Measurements from ENCODE around the gene NATD1. TPM values are rescaled to one million over a fixed set of nuclear protein-coding genes. Genes with fewer than 3 reads are reported as not detected.

NATD1 gene
- total RNA-seq, 2 donors from 2014 or later, result 15.4 to 17.0 TPM

GRCh38 chr17:21298983-21299519, 45.8 kb upstream of the NATD1 start:
- Histone ChIP-seq H3K4me1 (peaks cover 0 to 37% of the 10 kb centered on the region in 2 donors), H3K9me3 (no peaks in the 10 kb centered on the region), H3K36me3 (peaks cover 56% of the 10 kb centered on the region), H3K27ac (no peak overlapping the region), H3K27me3 (no peaks in the 10 kb centered on the region), H3K4me3 (no peak overlapping the region)
- TF ChIP-seq, protein P1, sequence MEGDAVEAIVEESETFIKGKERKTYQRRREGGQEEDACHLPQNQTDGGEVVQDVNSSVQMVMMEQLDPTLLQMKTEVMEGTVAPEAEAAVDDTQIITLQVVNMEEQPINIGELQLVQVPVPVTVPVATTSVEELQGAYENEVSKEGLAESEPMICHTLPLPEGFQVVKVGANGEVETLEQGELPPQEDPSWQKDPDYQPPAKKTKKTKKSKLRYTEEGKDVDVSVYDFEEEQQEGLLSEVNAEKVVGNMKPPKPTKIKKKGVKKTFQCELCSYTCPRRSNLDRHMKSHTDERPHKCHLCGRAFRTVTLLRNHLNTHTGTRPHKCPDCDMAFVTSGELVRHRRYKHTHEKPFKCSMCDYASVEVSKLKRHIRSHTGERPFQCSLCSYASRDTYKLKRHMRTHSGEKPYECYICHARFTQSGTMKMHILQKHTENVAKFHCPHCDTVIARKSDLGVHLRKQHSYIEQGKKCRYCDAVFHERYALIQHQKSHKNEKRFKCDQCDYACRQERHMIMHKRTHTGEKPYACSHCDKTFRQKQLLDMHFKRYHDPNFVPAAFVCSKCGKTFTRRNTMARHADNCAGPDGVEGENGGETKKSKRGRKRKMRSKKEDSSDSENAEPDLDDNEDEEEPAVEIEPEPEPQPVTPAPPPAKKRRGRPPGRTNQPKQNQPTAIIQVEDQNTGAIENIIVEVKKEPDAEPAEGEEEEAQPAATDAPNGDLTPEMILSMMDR (IDR thresholded peaks at IDR 0.05), result no peak
- DNase-seq (ENCODE audit: low spot score), result no peak

- TF ChIP-seq, protein P1 (IDR thresholded peaks at IDR 0.05), result no peak
- DNase-seq (ENCODE audit: low spot score), result no peak
These were observed 45.1 kb upstream of the NATD1 start for GRCh38 chr17:21298056-21298982.

DNA sequence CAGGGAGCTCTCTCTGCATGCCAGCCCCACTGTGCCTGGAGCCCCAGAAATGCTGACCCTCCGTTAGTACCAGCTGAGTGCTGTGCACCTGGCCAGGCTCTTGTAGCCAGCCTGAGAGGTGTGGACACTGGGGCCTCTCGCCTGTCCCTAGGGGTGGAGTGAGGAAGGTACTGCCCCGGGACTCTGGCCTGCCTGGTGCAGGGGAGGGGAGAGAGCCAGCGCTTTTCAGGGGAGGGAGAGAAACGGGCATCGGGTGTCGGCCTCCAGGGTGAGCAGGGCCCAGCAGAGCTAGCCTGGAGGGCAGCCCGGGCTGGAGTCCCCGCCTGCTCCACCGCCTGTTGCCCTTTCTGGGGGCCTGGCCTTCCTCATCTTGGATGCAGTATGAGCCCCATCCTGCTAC, 44.4 kb upstream of the NATD1 start:
- DNase-seq (ENCODE audit: low spot score), result no peak
- Histone ChIP-seq H3K27me3 (no peaks in the 10 kb centered on the region), H3K27ac (peak overlapping the region in 1 of 2 donors; percentile 77), H3K4me1 (peaks cover 0 to 39% of the 10 kb centered on the region in 2 donors), H3K4me3 (no peak overlapping the region), H3K9me3 (no peaks in the 10 kb centered on the region), H3K36me3 (peaks cover 43% of the 10 kb centered on the region)
- TF ChIP-seq, protein P1 (IDR thresholded peaks at IDR 0.05), result peak in 1 of 2 donors; percentile 28

More at GRCh38 chr17:21298056-21298982, 45.1 kb upstream of the NATD1 start:
- peaks cover 50% of the 10 kb centered on the region for H3K36me3 ChIP-seq
- no peak overlapping the region for H3K4me3 ChIP-seq
- no peaks in the 10 kb centered on the region for H3K9me3 ChIP-seq
- H3K27ac ChIP-seq, result peak overlapping the region in 1 of 2 donors; percentile 77
- H3K27me3 ChIP-seq, result no peaks in the 10 kb centered on the region
- peaks cover 0 to 39% of the 10 kb centered on the region in 2 donors for H3K4me1 ChIP-seq

- TF ChIP-seq, protein P1 (IDR thresholded peaks at IDR 0.05), result no peak
- no peak for DNase-seq (ENCODE audit: low spot score)
- Histone ChIP-seq H3K36me3 (peaks cover 37% of the 10 kb centered on the region), H3K4me1 (peaks cover 0 to 39% of the 10 kb centered on the region in 2 donors), H3K4me3 (no peak overlapping the region), H3K9me3 (no peaks in the 10 kb centered on the region), H3K27me3 (no peaks in the 10 kb centered on the region), H3K27ac (peak overlapping the region; percentile 73 to 77)
These were observed 43.9 kb upstream of the NATD1 start for GRCh38 chr17:21297026-21297520.

DNA sequence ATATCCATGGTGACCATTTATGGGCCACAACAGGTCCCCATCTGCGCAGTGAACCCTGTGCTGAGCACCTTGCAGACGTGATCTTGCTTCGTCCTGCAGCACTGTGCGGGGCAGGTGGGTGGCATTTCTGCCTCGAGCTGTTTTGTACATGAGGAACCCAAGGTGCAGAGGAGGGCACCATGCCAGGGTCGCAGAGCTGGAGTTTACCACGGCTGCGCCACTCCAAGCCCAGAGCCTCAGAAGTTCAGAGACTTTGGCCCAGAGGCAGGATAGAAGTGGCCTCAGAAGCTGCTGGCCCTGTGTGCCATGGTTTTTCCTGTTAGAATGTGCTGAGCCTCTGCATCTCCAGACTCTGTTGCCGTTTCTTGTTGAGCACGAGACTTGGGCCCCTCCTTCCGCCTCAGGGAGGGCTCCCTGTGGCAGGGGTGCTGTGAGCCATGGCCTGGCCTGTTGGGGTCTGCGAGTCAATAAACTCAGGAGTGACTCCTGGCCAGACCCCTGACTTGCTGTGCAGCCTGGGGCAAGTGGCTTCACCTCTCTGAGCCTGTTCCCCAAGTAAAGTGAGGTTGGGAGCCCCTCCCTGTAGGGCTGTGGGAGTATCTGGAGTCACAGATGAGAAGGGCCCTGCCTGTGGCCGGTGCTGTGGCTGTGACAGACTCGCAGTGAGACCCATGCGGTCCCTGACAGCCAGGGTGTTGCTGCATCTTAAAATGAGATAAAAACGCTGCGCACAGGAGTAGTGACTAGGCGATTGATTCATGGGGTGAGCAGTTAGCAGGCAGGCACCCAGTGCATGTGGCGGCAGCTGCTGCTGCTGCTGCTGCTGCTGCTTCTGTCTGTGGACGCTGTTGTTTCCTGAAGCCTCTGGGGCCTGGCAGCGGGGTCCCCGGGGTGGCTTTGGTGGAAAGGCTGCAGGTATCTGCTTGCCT, 43.2 kb upstream of the NATD1 start:
- Histone ChIP-seq H3K27me3 (no peaks in the 10 kb centered on the region), H3K36me3 (peaks cover 30% of the 10 kb centered on the region), H3K4me3 (no peak overlapping the region), H3K4me1 (peaks cover 0 to 44% of the 10 kb centered on the region in 2 donors), H3K9me3 (no peaks in the 10 kb centered on the region), H3K27ac (peak overlapping the region; percentile 73 to 77)
- TF ChIP-seq, protein P1 (IDR thresholded peaks at IDR 0.05), result no peak
- no peak for DNase-seq (ENCODE audit: low spot score)

Data from right atrium auricular region (tissue), 2 donors.